SK-N-SH (cell line): ENCODE data around the gene C16orf87. TPM values are rescaled to one million over a fixed set of nuclear protein-coding genes. Genes with fewer than 3 reads are reported as not detected.

ENCODE experiments used
- CTCF ChIA-PET: fragments of 300-600, 350-600 bp; formaldehyde crosslinking; extraction: SDS; loops from one replicate; lab custom pipeline; 2021; lab: Yijun Ruan, JAX
- POLR2A ChIA-PET: fragments of 350-600 bp; sonication (Branson Sonifier 250); formaldehyde crosslinking; extraction: SDS; loops from one replicate; lab custom pipeline; 2020; ENCODE audit warnings: antibody characterized with exemption, inconsistent platforms; lab: Yijun Ruan, JAX
- DNase-seq: peaks from one replicate; pipeline ENCODE4 v3.0.0; 2012
- H2AFZ ChIP-seq: fragments of 200-600 bp; sonication (generic); 2 replicates; pipeline ENCODE4 v1.8.1; 2016; ENCODE audit warnings: antibody characterized with exemption, mild to moderate bottlenecking, low read depth
- H3F3A ChIP-seq: fragments of 200-600 bp; sonication (generic); replicated peaks from 2 replicates; pipeline ENCODE3; 2016; ENCODE audit warnings: antibody characterized with exemption, mild to moderate bottlenecking; ENCODE audit not compliant: insufficient read depth
- H3K27ac ChIP-seq, 2 experiments: fragments of 200-500 bp in 1 of 2; fragments of 200-600 bp in 1 of 2; sonication (Bioruptor generic) in 1 of 2; sonication (generic), shearing (Covaris generic) in 1 of 2; 2 replicates each; pipeline versions ENCODE4 v1.5.1 to v1.6.1; 2014 to 2016; ENCODE audit warnings: low read depth in 2 of 2, inconsistent platforms in 1 of 2, low read length in 1 of 2, mild to moderate bottlenecking in 1 of 2, mixed read lengths in 1 of 2
- H3K27me3 ChIP-seq: fragments of 200-600 bp; sonication (generic), shearing (Covaris generic); 2 replicates; pipeline ENCODE4 v1.6.1; 2016; ENCODE audit warnings: mixed run types; ENCODE audit not compliant: insufficient read depth
- H3K36me3 ChIP-seq, 2 experiments: fragments of 200-500 bp in 1 of 2; fragments of 200-600 bp in 1 of 2; sonication (Bioruptor generic) in 1 of 2; sonication (generic) in 1 of 2; replicated peaks in 1 of 2; 2 replicates each; pipeline versions ENCODE3 to v1.5.1; 2014 to 2016; ENCODE audit warnings: low read length in 1 of 2, mild to moderate bottlenecking in 1 of 2; ENCODE audit not compliant: insufficient read depth in 2 of 2, control insufficient read depth in 1 of 2
- H3K4me1 ChIP-seq, 2 experiments: fragments of 200-500 bp in 1 of 2; fragments of 200-600 bp in 1 of 2; sonication (Bioruptor generic) in 1 of 2; sonication (generic), shearing (Covaris generic) in 1 of 2; 2 replicates each; pipeline versions ENCODE4 v1.5.1 to v1.6.1; 2014 to 2016; ENCODE audit warnings: low read depth in 1 of 2, low read length in 1 of 2, mixed run types in 1 of 2; ENCODE audit not compliant: insufficient read depth in 2 of 2, control insufficient read depth in 1 of 2
- H3K4me2 ChIP-seq: fragments of 200-600 bp; sonication (generic), shearing (Covaris generic); 2 replicates; pipeline ENCODE4 v1.6.1; 2017; ENCODE audit warnings: mixed run types
- H3K4me3 ChIP-seq, 2 experiments: fragments of 200-500 bp in 1 of 2; fragments of 200-600 bp in 1 of 2; sonication (Bioruptor generic) in 1 of 2; sonication (generic), shearing (Covaris generic) in 1 of 2; 2 replicates each; pipeline versions ENCODE4 v1.5.1 to v1.8.1; 2014 to 2016; ENCODE audit warnings: low read depth in 2 of 2, inconsistent platforms in 1 of 2, low read length in 1 of 2, mild to moderate bottlenecking in 1 of 2, mixed read lengths in 1 of 2, moderate library complexity in 1 of 2
- H3K79me2 ChIP-seq: fragments of 200-600 bp; sonication (generic); 2 replicates; pipeline ENCODE4 v1.8.1; 2017; ENCODE audit warnings: mild to moderate bottlenecking; ENCODE audit not compliant: insufficient read depth
- H3K9ac ChIP-seq: fragments of 200-600 bp; sonication (generic); 2 replicates; pipeline ENCODE4 v1.6.1; 2017; ENCODE audit warnings: mixed run types
- H3K9me2 ChIP-seq: fragments of 200-600 bp; sonication (generic); 2 replicates; pipeline ENCODE4 v1.6.1; 2017; ENCODE audit warnings: mixed run types
- H3K9me3 ChIP-seq: fragments of 200-600 bp; sonication (generic); 2 replicates; pipeline ENCODE4 v1.6.1; 2017; ENCODE audit warnings: mixed run types, mild to moderate bottlenecking, moderate library complexity
- H4K20me1 ChIP-seq: fragments of 200-600 bp; sonication (generic); 2 replicates; pipeline ENCODE4 v1.6.1; 2017; ENCODE audit warnings: mild to moderate bottlenecking, mixed run types; ENCODE audit not compliant: insufficient read depth
- CTCF ChIP-seq: fragments of 200-600 bp; sonication (generic); IDR thresholded peaks from 2 replicates; pipeline ENCODE4 v1.6.1; 2017; ENCODE audit warnings: antibody characterized with exemption, mild to moderate bottlenecking, moderate library complexity
- FOXJ3 ChIP-seq: sonication (generic); formaldehyde crosslinking; IDR thresholded peaks from 2 replicates; pipeline ENCODE4 v1.5.1; 2020; ENCODE audit warnings: mild to moderate bottlenecking, missing genetic modification reagents
- FOXM1 ChIP-seq: IDR thresholded peaks from 2 replicates; pipeline ENCODE4 v1.4.0; 2012; ENCODE audit warnings: low read depth, mild to moderate bottlenecking
- GABPA ChIP-seq: IDR thresholded peaks from 2 replicates; pipeline ENCODE4 v1.4.0; 2012; ENCODE audit warnings: low read depth, mild to moderate bottlenecking
- GATA2 ChIP-seq: sonication (generic); formaldehyde crosslinking; IDR thresholded peaks from 2 replicates; pipeline ENCODE4 v1.5.0; 2020; ENCODE audit warnings: mild to moderate bottlenecking, missing genetic modification reagents
- MEF2A ChIP-seq: IDR thresholded peaks from 2 replicates; pipeline ENCODE4 v1.4.0; 2012; ENCODE audit warnings: low read depth, borderline replicate concordance
- MXI1 ChIP-seq: IDR thresholded peaks from 2 replicates; pipeline ENCODE4 v1.6.1; 2012; ENCODE audit warnings: mild to moderate bottlenecking, low read depth, low read length, improper control_type of control experiment
- NFIC ChIP-seq: IDR thresholded peaks from 2 replicates; pipeline ENCODE4 v1.4.0; 2012; ENCODE audit warnings: borderline replicate concordance
- RCOR1 ChIP-seq: fragments of 150-350 bp; IDR thresholded peaks from 2 replicates; pipeline ENCODE4 v1.6.1; 2017; ENCODE audit warnings: antibody characterized with exemption, low read length
- REST ChIP-seq: IDR thresholded peaks from 2 replicates; pipeline ENCODE4 v1.6.1; 2012; ENCODE audit warnings: mild to moderate bottlenecking, low read depth, low read length, moderate library complexity
- SIN3A ChIP-seq: IDR thresholded peaks from 2 replicates; pipeline ENCODE4 v1.6.1; 2012; ENCODE audit warnings: low read depth, mild to moderate bottlenecking, low read length, moderate library complexity, borderline replicate concordance
- TAF1 ChIP-seq: IDR thresholded peaks from 2 replicates; pipeline ENCODE4 v1.6.1; 2012; ENCODE audit warnings: low read depth, mild to moderate bottlenecking, low read length, moderate library complexity, borderline replicate concordance
- TEAD4 ChIP-seq: IDR thresholded peaks from 2 replicates; pipeline ENCODE4 v1.4.0; 2012; ENCODE audit warnings: mild to moderate bottlenecking, borderline replicate concordance; ENCODE audit not compliant: insufficient read depth
- WGBS: methylation state at CpG from one replicate; pipeline ENCODE4 v1.1.6; 2017; ENCODE audit warnings: low lambda C conversion rate; 5-methylcytosine and 5-hydroxymethylcytosine counted together
- polyA plus RNA-seq, 3 experiments: library from polyadenylated mRNA; depleted of rRNA; stranded (reverse); fragments of >200 nt; gene quantifications; 2 replicates each; pipeline ENCODE4 v1.2.3, GENCODE V29; 2012

The C16orf87 gene
- polyA plus RNA-seq, 1 of the 3 experiments (the other 2 are of a cell fraction) = 3.5 TPM

GRCh38 chr16:46811682-46812081 is 19.3 kb downstream of the C16orf87 start:
- no peak overlapping the region for H3K9ac ChIP-seq
- H4K20me1 ChIP-seq = no peaks in the 10 kb centered on the region
- no peak overlapping the region for H3K4me3 ChIP-seq
- H3K27me3 ChIP-seq = no peaks in the 10 kb centered on the region
- no peaks in the 10 kb centered on the region for H3F3A ChIP-seq
- H3K9me3 ChIP-seq = peaks cover 9% of the 10 kb centered on the region; the same call in 1 of the 2 replicates
- H3K4me1 ChIP-seq = peaks cover 2 to 13% of the 10 kb centered on the region in 2 experiments; a peak in 2 of 4 replicates
- no peak for TF ChIP-seq NFIC
- TF ChIP-seq TEAD4 = no peak
- TF ChIP-seq SIN3A = no peak
- no peak for TF ChIP-seq FOXM1
- no peak for TF ChIP-seq REST
- TF ChIP-seq MEF2A = no peak
- no peak for TF ChIP-seq TAF1
- TF ChIP-seq CTCF = no peak
- no peak for TF ChIP-seq GABPA
- TF ChIP-seq FOXJ3 (CRISPR knock-in tag) = no peak
- TF ChIP-seq MXI1 = no peak
- no peak for TF ChIP-seq RCOR1
- no peak for TF ChIP-seq GATA2 (CRISPR knock-in tag)
- H2AFZ ChIP-seq = no peak overlapping the region
- CTCF ChIA-PET = interaction anchor here (1.3 kb wide), 1 partner anchor 8 kb away, joined by 5 read pairs; no protein-coding TSS in a partner anchor
- no peak overlapping the region for H3K27ac ChIP-seq
- POLR2A ChIA-PET = no interaction called here
- 98% methylated on average over 5 of the region's 5 CpGs for WGBS
- H3K79me2 ChIP-seq = peaks cover 75% of the 10 kb centered on the region
- H3K36me3 ChIP-seq = peaks cover 0 to 14% of the 10 kb centered on the region in 2 experiments
- no peak overlapping the region for H3K4me2 ChIP-seq
- no peak for DNase-seq
- H3K9me2 ChIP-seq = no peaks in the 10 kb centered on the region
